ENCODE measurements around the gene SERPINB2.

GRCh38 chr18:63844254-63844653, 43.3 kb upstream of the SERPINB2 start:
- TF ChIP-seq CTCF (IDR thresholded peaks at IDR 0.05) (peak in 2 of 4 experiments; percentile 22 to 44), POLR2A (IDR thresholded peaks at IDR 0.05) (no peak), POLR2AphosphoS5 (IDR thresholded peaks at IDR 0.05) (no peak), EP300 (IDR thresholded peaks at IDR 0.05) (no peak)

Measured in sigmoid colon (tissue), 4 donors.